KMS-11 (cell line): ENCODE data around the gene DIRAS1.

Experiments used
- H2AFZ ChIP-seq: fragments of 200-600 bp; sonication (generic); 2 replicates; pipeline ENCODE4 v1.6.1; 2016; ENCODE audit warnings: antibody characterized with exemption, mixed run types, low read depth
- H3K27ac ChIP-seq: fragments of 200-600 bp; sonication (generic); 2 replicates; pipeline ENCODE4 v1.6.1; 2016; ENCODE audit warnings: mild to moderate bottlenecking, mixed run types
- H3K27me3 ChIP-seq: fragments of 200-600 bp; sonication (generic); 2 replicates; pipeline ENCODE4 v1.6.1; 2017; ENCODE audit warnings: mild to moderate bottlenecking, low read depth, mixed run types, moderate library complexity; ENCODE audit not compliant: insufficient read depth
- H3K36me3 ChIP-seq: fragments of 200-600 bp; sonication (generic); 2 replicates; pipeline ENCODE4 v1.6.1; 2017; ENCODE audit warnings: mild to moderate bottlenecking, mixed run types; ENCODE audit not compliant: insufficient read depth
- H3K4me1 ChIP-seq: fragments of 200-600 bp; sonication (generic); 2 replicates; pipeline ENCODE4 v1.6.1; 2016; ENCODE audit warnings: mild to moderate bottlenecking, low read depth, mixed run types; ENCODE audit not compliant: poor library complexity, severe bottlenecking
- H3K4me2 ChIP-seq: fragments of 200-600 bp; sonication (generic); 2 replicates; pipeline ENCODE4 v1.7.0; 2016; ENCODE audit warnings: mild to moderate bottlenecking, mixed run types
- H3K4me3 ChIP-seq: fragments of 200-600 bp; sonication (generic); IDR thresholded peaks from 2 replicates; pipeline ENCODE4 v1.6.1; 2017; ENCODE audit warnings: low read depth, low read length, mixed read lengths; ENCODE audit not compliant: insufficient read depth
- H3K79me2 ChIP-seq: fragments of 200-600 bp; sonication (generic); 2 replicates; pipeline ENCODE4 v1.6.1; 2016; ENCODE audit warnings: low read depth, mixed run types; ENCODE audit not compliant: insufficient read depth
- H3K9ac ChIP-seq: fragments of 200-600 bp; sonication (generic); 2 replicates; pipeline ENCODE4 v1.6.1; 2016; ENCODE audit warnings: mild to moderate bottlenecking, mixed run types
- H4K20me1 ChIP-seq: fragments of 200-600 bp; sonication (generic); 2 replicates; pipeline ENCODE4 v1.6.1; 2016; ENCODE audit warnings: mild to moderate bottlenecking, mixed run types; ENCODE audit not compliant: insufficient read depth
- CTCF ChIP-seq: fragments of 200-600 bp; sonication (generic); conservative IDR thresholded peaks from 2 replicates; pipeline ENCODE4 v1.6.1; 2017; ENCODE audit warnings: low read depth, mild to moderate bottlenecking, antibody characterized with exemption, low read length, moderate library complexity, mixed read lengths

DIRAS1 gene

DNA sequence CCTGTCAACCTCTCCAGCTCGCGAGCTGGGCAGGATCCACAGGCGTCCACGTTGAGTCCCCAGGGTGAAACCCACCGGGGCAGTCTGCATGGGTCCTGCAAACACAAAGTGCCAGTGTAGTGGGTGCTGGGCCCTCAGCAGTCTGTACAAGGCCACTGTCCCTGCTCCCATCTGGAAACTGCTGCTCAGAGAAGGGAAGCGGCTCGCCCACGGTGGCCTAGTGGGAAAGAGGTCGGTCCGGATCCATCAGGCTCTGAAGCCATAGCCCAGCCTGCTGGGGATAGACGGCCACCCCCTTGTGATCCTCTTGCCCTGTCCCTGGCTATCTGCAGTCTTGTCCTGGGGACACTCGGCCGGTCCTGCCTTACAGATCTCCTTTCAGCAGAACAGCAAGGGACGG is 2.6 kb upstream of the DIRAS1 start:
- Histone ChIP-seq H3K4me2 (no peak overlapping the region), H3K79me2 (no peaks in the 10 kb centered on the region)

DNA sequence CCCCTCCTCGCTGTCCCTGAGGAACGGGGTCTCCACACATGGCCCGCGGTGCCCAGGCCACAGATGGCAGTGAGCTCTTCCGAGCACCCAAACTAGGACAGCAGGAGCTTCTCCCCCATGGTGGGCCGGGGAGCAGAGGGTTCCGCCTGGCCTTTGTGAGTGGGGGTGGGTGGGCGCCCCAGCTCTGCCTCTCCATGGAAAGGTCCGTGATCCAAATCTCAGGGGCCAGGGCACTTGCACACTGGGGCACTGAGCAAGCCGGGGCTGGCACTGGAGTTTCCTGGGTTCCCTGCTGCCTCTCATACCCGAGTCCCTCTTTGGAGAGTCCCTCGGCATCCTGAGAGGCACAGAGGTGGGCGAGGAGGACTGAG is 2.2 kb upstream of the DIRAS1 start:
- Histone ChIP-seq H3K4me2 (no peak overlapping the region), H3K4me1 (no peaks in the 10 kb centered on the region), H3K36me3 (no peaks in the 10 kb centered on the region), H3K27ac (no peak overlapping the region), H3K79me2 (no peaks in the 10 kb centered on the region), H2AFZ (no peak overlapping the region), H4K20me1 (no peaks in the 10 kb centered on the region), H3K9ac (no peak overlapping the region), H3K4me3 (no peak overlapping the region), H3K27me3 (peaks cover 28% of the 10 kb centered on the region)
- no peak for TF ChIP-seq CTCF

More for the DNA sequence above, 2.6 kb upstream of the DIRAS1 start:
- no peak overlapping the region for H3K27ac ChIP-seq
- H3K4me1 ChIP-seq: no peaks in the 10 kb centered on the region
- H4K20me1 ChIP-seq: no peaks in the 10 kb centered on the region
- H3K9ac ChIP-seq: no peak overlapping the region
- H2AFZ ChIP-seq: no peak overlapping the region
- H3K27me3 ChIP-seq: peaks cover 27% of the 10 kb centered on the region
- H3K4me3 ChIP-seq: no peak overlapping the region
- no peaks in the 10 kb centered on the region for H3K36me3 ChIP-seq
- no peak for TF ChIP-seq CTCF

GRCh38 chr19:2722541-2723344 is 1.6 kb upstream of the DIRAS1 start:
- no peaks in the 10 kb centered on the region for H4K20me1 ChIP-seq
- H3K4me3 ChIP-seq: no peak overlapping the region
- no peak for TF ChIP-seq CTCF
- H3K79me2 ChIP-seq: no peaks in the 10 kb centered on the region
- no peaks in the 10 kb centered on the region for H3K4me1 ChIP-seq
- no peak overlapping the region for H3K27ac ChIP-seq
- no peak overlapping the region for H3K9ac ChIP-seq
- H3K27me3 ChIP-seq: peaks cover 28% of the 10 kb centered on the region
- H2AFZ ChIP-seq: no peak overlapping the region
- H3K4me2 ChIP-seq: no peak overlapping the region
- no peaks in the 10 kb centered on the region for H3K36me3 ChIP-seq

- Histone ChIP-seq H3K4me3 (no peak overlapping the region), H3K27me3 (peaks cover 28% of the 10 kb centered on the region), H2AFZ (peak overlapping the region; percentile 38)
Measured at GRCh38 chr19:2721570-2722540, 683 bp upstream of the DIRAS1 start.

More at GRCh38 chr19:2721570-2722540, 683 bp upstream of the DIRAS1 start:
- no peaks in the 10 kb centered on the region for H4K20me1 ChIP-seq
- no peaks in the 10 kb centered on the region for H3K79me2 ChIP-seq
- no peaks in the 10 kb centered on the region for H3K36me3 ChIP-seq
- H3K4me1 ChIP-seq: no peaks in the 10 kb centered on the region
- H3K4me2 ChIP-seq: peak overlapping the region; percentile 25; the same call in 1 of the 2 replicates
- H3K9ac ChIP-seq: no peak overlapping the region
- H3K27ac ChIP-seq: no peak overlapping the region
- TF ChIP-seq CTCF: no peak
